ENCODE measurements around the gene LANCL2. TPM values are rescaled to one million over a fixed set of nuclear protein-coding genes. Genes with fewer than 3 reads are reported as not detected.

LANCL2 gene
- total and polyA plus RNA-seq, 4 donors = 6.2 to 11.9 (median 10.8) TPM

GRCh38 chr7:55377162-55377817, 12.2 kb downstream of the LANCL2 start:
- 89% methylated on average over 4 of the region's 4 CpGs for WGBS
- no peaks in the 10 kb centered on the region for H3K4me1 ChIP-seq (ENCODE audit: control insufficient read depth in 4 of 4, insufficient read depth in 4 of 4, low read length in 3 of 4)
- DNase-seq (ENCODE audit: low spot score) = no peak

GRCh38 chr7:55379285-55379684, 14.1 kb downstream of the LANCL2 start:
- Histone ChIP-seq H3K9me3 (ENCODE audit: control insufficient read depth in 4 of 4, low read length in 3 of 4) (no peaks in the 10 kb centered on the region), H3K27me3 (ENCODE audit: control insufficient read depth in 4 of 4, insufficient read depth in 4 of 4, low read length in 3 of 4) (no peaks in the 10 kb centered on the region), H3K27ac (ENCODE audit: low read depth in 1 of 2, low read length in 2 of 2) (no peak overlapping the region), H3K36me3 (ENCODE audit: control insufficient read depth in 4 of 4, insufficient read depth in 3 of 4, low read depth in 1 of 4, low read length in 3 of 4) (no peaks in the 10 kb centered on the region), H3K4me3 (ENCODE audit: low read depth in 1 of 3, low read length in 3 of 3) (no peak overlapping the region), H3K4me1 (ENCODE audit: control insufficient read depth in 4 of 4, insufficient read depth in 4 of 4, low read length in 3 of 4) (no peaks in the 10 kb centered on the region), H3K9ac (ENCODE audit: low read depth in 1 of 2, low read length in 2 of 2) (no peak overlapping the region)
- WGBS = 93% methylated on average over 3 of the region's 3 CpGs
- DNase-seq (ENCODE audit: low spot score) = no peak
- TF ChIP-seq MAX (IDR thresholded peaks at IDR 0.05) = no peak
- TF ChIP-seq HNF4G (IDR thresholded peaks at IDR 0.05) = no peak
- TF ChIP-seq ZBTB33 (IDR thresholded peaks at IDR 0.05) = no peak
- no peak for TF ChIP-seq NR2F2 (IDR thresholded peaks at IDR 0.05)
- TF ChIP-seq SP1 (IDR thresholded peaks at IDR 0.05) = no peak
- no peak for TF ChIP-seq GABPA (IDR thresholded peaks at IDR 0.05 in 1 of 2, conservative IDR thresholded peaks at IDR 0.05 in 1 of 2)
- TF ChIP-seq CTCF (IDR thresholded peaks at IDR 0.05; ENCODE audit: low read depth, low read length, missing input control) = no peak
- TF ChIP-seq RAD21 (IDR thresholded peaks at IDR 0.05) = no peak

More at GRCh38 chr7:55377162-55377817, 12.2 kb downstream of the LANCL2 start:
- no peak overlapping the region for H3K4me3 ChIP-seq (ENCODE audit: low read depth in 1 of 3, low read length in 3 of 3)
- no peak overlapping the region for H3K9ac ChIP-seq (ENCODE audit: low read depth in 1 of 2, low read length in 2 of 2)
- no peaks in the 10 kb centered on the region for H3K27me3 ChIP-seq (ENCODE audit: control insufficient read depth in 4 of 4, insufficient read depth in 4 of 4, low read length in 3 of 4)
- H3K9me3 ChIP-seq (ENCODE audit: control insufficient read depth in 4 of 4, low read length in 3 of 4) = no peaks in the 10 kb centered on the region
- H3K36me3 ChIP-seq (ENCODE audit: control insufficient read depth in 4 of 4, insufficient read depth in 3 of 4, low read depth in 1 of 4, low read length in 3 of 4) = no peaks in the 10 kb centered on the region
- no peak overlapping the region for H3K27ac ChIP-seq (ENCODE audit: low read depth in 1 of 2, low read length in 2 of 2)
- no peak for TF ChIP-seq FOXA2 (IDR thresholded peaks at IDR 0.05)
- TF ChIP-seq NR2F2 (IDR thresholded peaks at IDR 0.05) = no peak
- no peak for TF ChIP-seq JUND (IDR thresholded peaks at IDR 0.05)
- no peak for TF ChIP-seq EGR1 (IDR thresholded peaks at IDR 0.05; ENCODE audit: low read depth in 2 of 2)
- TF ChIP-seq REST (IDR thresholded peaks at IDR 0.05) = no peak
- no peak for TF ChIP-seq YY1 (IDR thresholded peaks at IDR 0.05)
- TF ChIP-seq SP1 (IDR thresholded peaks at IDR 0.05) = no peak
- no peak for TF ChIP-seq RAD21 (IDR thresholded peaks at IDR 0.05)
- TF ChIP-seq GABPA (IDR thresholded peaks at IDR 0.05 in 1 of 2, conservative IDR thresholded peaks at IDR 0.05 in 1 of 2) = no peak
- no peak for TF ChIP-seq ATF3 (IDR thresholded peaks at IDR 0.05)
- TF ChIP-seq HNF4G (IDR thresholded peaks at IDR 0.05) = no peak
- no peak for TF ChIP-seq FOXA1 (IDR thresholded peaks at IDR 0.05)
- TF ChIP-seq TAF1 (conservative IDR thresholded peaks at IDR 0.05) = no peak
- TF ChIP-seq CTCF (IDR thresholded peaks at IDR 0.05; ENCODE audit: low read depth, low read length, missing input control) = no peak
